K562 (cell line): ENCODE measurements around the gene SERPINI2. TPM values are rescaled to one million over a fixed set of nuclear protein-coding genes. Genes with fewer than 3 reads are reported as not detected.

Source experiments
- ATAC-seq: fragments of 200-7000 bp; cut with Tn5 transposase; 3 replicates; pipeline ENCODE4 v1.9.1; 2020; ENCODE audit warnings: moderate library complexity
- BruUV-seq: library from RNA; stranded (reverse); fragments of 400-500 nt; replicated peaks from 2 replicates; lab custom pipeline; 2021; lab: Mats Ljungman, UMichigan
- CTCF ChIA-PET: fragments of 300-600 bp; formaldehyde crosslinking; extraction: SDS; loops from one replicate; lab custom pipeline; 2021; ENCODE audit warnings: low intra/inter-chr PET ratio; lab: Yijun Ruan, JAX
- POLR2A ChIA-PET: fragments of 300-600, 350-650 bp; sonication (Branson Sonifier 250); formaldehyde crosslinking; extraction: SDS; loops from one replicate; lab custom pipeline; 2021; ENCODE audit warnings: antibody characterized with exemption, inconsistent platforms; lab: Yijun Ruan, JAX
- DNase-seq, 4 experiments: peaks; one replicate each; pipeline versions ENCODE4 v3.0.0 to v3.0.0-alpha.2; 2011 to 2018; ENCODE audit warnings: low spot score in 3 of 4, mixed read lengths in 3 of 4; ENCODE audit errors: extremely low read depth in 1 of 4
- FAIRE-seq: peaks from 2 replicates; lab custom pipeline; 2011; peaks lifted over from hg19 to GRCh38; lab: Jason Lieb, UNC
- H2AFZ ChIP-seq: 2 replicates; pipeline ENCODE4 v1.6.0; 2011; ENCODE audit warnings: low read depth, low read length, control low read depth, inconsistent platforms
- H3K27ac ChIP-seq: fragments of 200-600 bp; 3 replicates; pipeline ENCODE4 v1.8.0; 2011; ENCODE audit warnings: low read depth, mild to moderate bottlenecking, control low read depth, inconsistent platforms, low read length, moderate library complexity, mixed read lengths; ENCODE audit errors: extremely low read depth
- H3K27me3 ChIP-seq, 2 experiments: fragments of 300-600 bp in 1 of 2; 2 replicates in 1 of 2; 3 replicates in 1 of 2; pipeline versions ENCODE4 v1.6.0 to v1.8.0; 2011; ENCODE audit warnings: inconsistent platforms in 2 of 2, low read length in 2 of 2, mild to moderate bottlenecking in 1 of 2, mixed read lengths in 1 of 2, moderate library complexity in 1 of 2; ENCODE audit not compliant: control insufficient read depth in 2 of 2, insufficient read depth in 2 of 2
- H3K36me3 ChIP-seq: fragments of 300-600 bp; 3 replicates; pipeline ENCODE4 v1.8.0; 2011; ENCODE audit warnings: mild to moderate bottlenecking, low read length, inconsistent platforms; ENCODE audit not compliant: control insufficient read depth, insufficient read depth
- H3K4me1 ChIP-seq, 2 experiments: fragments of 200-600 bp in 1 of 2; replicated peaks in 1 of 2; 2 replicates in 1 of 2; 3 replicates in 1 of 2; pipeline versions ENCODE4 v1.5.1 to v1.8.0; 2011; ENCODE audit warnings: inconsistent platforms in 2 of 2, low read length in 2 of 2, mild to moderate bottlenecking in 1 of 2, mixed read lengths in 1 of 2, moderate library complexity in 1 of 2; ENCODE audit not compliant: control insufficient read depth in 2 of 2, insufficient read depth in 2 of 2
- H3K4me2 ChIP-seq: 2 replicates; pipeline ENCODE4 v1.6.1; 2011; ENCODE audit warnings: low read length, control low read depth, inconsistent platforms, mixed read lengths; ENCODE audit not compliant: insufficient read depth
- H3K4me3 ChIP-seq: fragments of 200-600 bp; sonication (generic), shearing (Covaris generic); 2 replicates; pipeline ENCODE4 v1.5.1; 2016; ENCODE audit warnings: control low read depth, inconsistent platforms
- H3K79me2 ChIP-seq: fragments of 200-600 bp; 3 replicates; pipeline ENCODE4 v1.8.0; 2011; ENCODE audit warnings: low read length, inconsistent platforms; ENCODE audit not compliant: control insufficient read depth, insufficient read depth
- H3K9ac ChIP-seq, 2 experiments: 2 replicates each; pipeline versions ENCODE4 v1.6.0 to v1.6.1; 2011; ENCODE audit warnings: low read depth in 2 of 2, low read length in 2 of 2, control low read depth in 1 of 2, inconsistent platforms in 1 of 2, mild to moderate bottlenecking in 1 of 2, mixed read lengths in 1 of 2; ENCODE audit not compliant: insufficient read depth in 1 of 2
- H3K9me1 ChIP-seq: one replicate; pipeline ENCODE4 v1.6.0; 2011; ENCODE audit warnings: inconsistent platforms, mild to moderate bottlenecking, low read length, moderate library complexity; ENCODE audit not compliant: control insufficient read depth, insufficient read depth
- H3K9me3 ChIP-seq: replicated peaks from 2 replicates; pipeline ENCODE4 v1.5.1; 2011; ENCODE audit warnings: low read depth, low read length, inconsistent platforms; ENCODE audit not compliant: control insufficient read depth, insufficient read depth
- H4K20me1 ChIP-seq: replicated peaks from 2 replicates; pipeline ENCODE4 v1.6.1; 2011; ENCODE audit warnings: low read length, inconsistent platforms, mixed read lengths; ENCODE audit not compliant: control insufficient read depth, insufficient read depth
- DIDO1 ChIP-seq: fragments of 450-650 bp; IDR thresholded peaks from 2 replicates; pipeline ENCODE4 v1.6.1; 2016; ENCODE audit warnings: low read depth, missing biosample characterization, missing genetic modification characterization
- MBD2 ChIP-seq: sonication (generic); IDR thresholded peaks from 2 replicates; pipeline ENCODE4 v1.6.1; 2016; ENCODE audit warnings: low read depth, borderline replicate concordance
- NELFE ChIP-seq: IDR thresholded peaks from 2 replicates; pipeline ENCODE4 v1.6.1; 2011; ENCODE audit warnings: mild to moderate bottlenecking; ENCODE audit not compliant: insufficient read depth, insufficient read length
- TARDBP ChIP-seq: fragments of 450-650 bp; IDR thresholded peaks from 2 replicates; pipeline ENCODE4 v1.6.1; 2016
- TEAD4 ChIP-seq, 2 experiments: sonication (generic) in 1 of 2; formaldehyde crosslinking in 1 of 2; IDR thresholded peaks; 2 replicates each; pipeline versions ENCODE4 v1.6.1 to v1.8.0; 2012 to 2022; ENCODE audit warnings: borderline replicate concordance in 1 of 2, inconsistent platforms in 1 of 2, low read length in 1 of 2, mild to moderate bottlenecking in 1 of 2, missing genetic modification reagents in 1 of 2
- ZNF551 ChIP-seq: fragments of 250-450 bp; sonication (Bioruptor Pico); IDR thresholded peaks from 2 replicates; pipeline ENCODE4 v1.5.0; 2021; ENCODE audit warnings: mild to moderate bottlenecking, moderate library complexity
- ZNF584 ChIP-seq: fragments of 200-800 bp; sonication (Bioruptor generic); IDR thresholded peaks from 2 replicates; pipeline ENCODE4 v1.6.1; 2016; ENCODE audit warnings: low read depth, mild to moderate bottlenecking, missing genetic modification characterization, missing compliant biosample characterization
- WGBS: fragments of 100-300 bp; shearing (Covaris generic); methylation state at CpG from one replicate; pipeline ENCODE4 v1.1.6; 2016; ENCODE audit warnings: low coverage, mixed read lengths; ENCODE audit not compliant: insufficient coverage; ENCODE audit errors: missing lambda C conversion rate; 5-methylcytosine and 5-hydroxymethylcytosine counted together
- in situ Hi-C: fragments of 300-500 bp; cut with MboI; formaldehyde crosslinking; loops from 4 replicates; pipeline ENCODE4 v1.15.0; 2018; ENCODE audit warnings: inconsistent platforms, mixed read lengths
- intact Hi-C: fragments of 100-400 bp; cut with micrococcal nuclease; formaldehyde crosslinking; loops from 2 replicates; pipeline ENCODE4 v1.14.2; 2022
- polyA plus RNA-seq, 8 experiments: library from polyadenylated mRNA; depleted of rRNA in 4 of 8; stranded (reverse) in 5 of 8; unstranded in 3 of 8; fragments of >200 nt; fragmentation: Nextera tagmentation in 2 of 8; fragmentation: Illumina TruSeq in 1 of 8; extraction: Ambion mirVana in 2 of 8; extraction: Trizol in 1 of 8; gene quantifications; 2 replicates each; pipeline versions ENCODE4 v1.2.1 to v1.2.3, GENCODE V29; 2011 to 2014; ENCODE audit warnings: inconsistent platforms in 1 of 8, missing spikeins in 1 of 8
- total RNA-seq, 7 experiments: library from RNA; depleted of rRNA in 6 of 7; stranded (reverse); fragments of >200 nt in 6 of 7; fragmentation: Illumina TruSeq in 2 of 7; extraction: Trizol in 2 of 7; gene quantifications; 2 replicates each; pipeline versions ENCODE4 v1.2.1 to v1.2.3, GENCODE V29; 2011 to 2021; ENCODE audit warnings: low replicate concordance in 1 of 7
- TF ChIP-seq, protein P1 (sequence below), 2 experiments: fragments of 450-650 bp; IDR thresholded peaks; 2 replicates each; pipeline ENCODE4 v1.6.1; 2016
- TF ChIP-seq, protein P2 (sequence below), 2 experiments: IDR thresholded peaks in 1 of 2; conservative IDR thresholded peaks in 1 of 2; 2 replicates each; pipeline ENCODE4 v1.6.1; 2016; ENCODE audit warnings: low read depth in 2 of 2, mild to moderate bottlenecking in 1 of 2, missing compliant biosample characterization in 1 of 2, missing genetic modification characterization in 1 of 2, moderate library complexity in 1 of 2

Gene SERPINI2
- total and polyA plus RNA-seq, 9 of the 15 experiments (the other 6 are each of a cell fraction or from before 2014, with no cell fraction given): not detected

DNA sequence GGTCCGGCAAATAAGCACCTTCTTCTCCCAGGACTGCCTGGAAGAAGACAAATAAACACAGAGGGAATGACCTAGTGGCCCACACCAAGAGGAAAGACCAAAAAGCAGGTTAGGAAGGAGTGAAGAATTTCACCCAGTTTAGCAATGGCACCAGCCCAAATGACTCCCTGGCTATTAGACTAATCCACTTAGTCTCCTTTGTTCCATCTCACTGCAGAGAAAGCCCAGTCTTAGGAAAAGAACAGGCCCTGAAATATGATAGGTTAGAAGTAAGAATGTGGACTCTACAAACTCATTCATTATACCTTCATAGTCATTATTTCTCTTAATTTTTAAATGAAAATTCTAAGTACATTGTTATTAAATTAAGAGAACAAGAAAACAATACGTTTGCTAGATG lies 23.2 kb downstream of the SERPINI2 start:
- FAIRE-seq (no peak), DNase-seq (no peak), ATAC-seq (no peak)
- in situ Hi-C loops (no loop called here), intact Hi-C loops (no loop called here)
- Histone ChIP-seq H3K9me3 (no peaks in the 10 kb centered on the region), H4K20me1 (no peaks in the 10 kb centered on the region), H3K27me3 (no peaks in the 10 kb centered on the region), H3K4me2 (no peak overlapping the region), H2AFZ (no peak overlapping the region), H3K4me1 (no peaks in the 10 kb centered on the region), H3K4me3 (no peak overlapping the region), H3K27ac (no peak overlapping the region), H3K36me3 (no peaks in the 10 kb centered on the region), H3K9me1 (no peaks in the 10 kb centered on the region), H3K9ac (no peak overlapping the region), H3K79me2 (no peaks in the 10 kb centered on the region)
- CTCF ChIA-PET: no interaction called here
- TF ChIP-seq MBD2 (no peak), TEAD4 (IDR thresholded peaks at IDR 0.05; ENCODE audit: low read length) (no peak), TEAD4 (CRISPR knock-in tag; IDR thresholded peaks at IDR 0.05; ENCODE audit: borderline replicate concordance) (no peak), DIDO1 (no peak), ZNF551 (CRISPR knock-in tag) (no peak), TARDBP (no peak), ZNF584 (CRISPR knock-in tag) (no peak), NELFE (no peak)
- TF ChIP-seq, protein P1, sequence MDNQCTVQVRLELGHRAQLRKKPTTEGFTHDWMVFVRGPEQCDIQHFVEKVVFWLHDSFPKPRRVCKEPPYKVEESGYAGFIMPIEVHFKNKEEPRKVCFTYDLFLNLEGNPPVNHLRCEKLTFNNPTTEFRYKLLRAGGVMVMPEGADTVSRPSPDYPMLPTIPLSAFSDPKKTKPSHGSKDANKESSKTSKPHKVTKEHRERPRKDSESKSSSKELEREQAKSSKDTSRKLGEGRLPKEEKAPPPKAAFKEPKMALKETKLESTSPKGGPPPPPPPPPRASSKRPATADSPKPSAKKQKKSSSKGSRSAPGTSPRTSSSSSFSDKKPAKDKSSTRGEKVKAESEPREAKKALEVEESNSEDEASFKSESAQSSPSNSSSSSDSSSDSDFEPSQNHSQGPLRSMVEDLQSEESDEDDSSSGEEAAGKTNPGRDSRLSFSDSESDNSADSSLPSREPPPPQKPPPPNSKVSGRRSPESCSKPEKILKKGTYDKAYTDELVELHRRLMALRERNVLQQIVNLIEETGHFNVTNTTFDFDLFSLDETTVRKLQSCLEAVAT (IDR thresholded peaks at IDR 0.05): no peak
- TF ChIP-seq, protein P2, sequence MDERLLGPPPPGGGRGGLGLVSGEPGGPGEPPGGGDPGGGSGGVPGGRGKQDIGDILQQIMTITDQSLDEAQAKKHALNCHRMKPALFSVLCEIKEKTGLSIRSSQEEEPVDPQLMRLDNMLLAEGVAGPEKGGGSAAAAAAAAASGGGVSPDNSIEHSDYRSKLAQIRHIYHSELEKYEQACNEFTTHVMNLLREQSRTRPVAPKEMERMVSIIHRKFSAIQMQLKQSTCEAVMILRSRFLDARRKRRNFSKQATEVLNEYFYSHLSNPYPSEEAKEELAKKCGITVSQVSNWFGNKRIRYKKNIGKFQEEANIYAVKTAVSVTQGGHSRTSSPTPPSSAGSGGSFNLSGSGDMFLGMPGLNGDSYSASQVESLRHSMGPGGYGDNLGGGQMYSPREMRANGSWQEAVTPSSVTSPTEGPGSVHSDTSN (CRISPR knock-in tag; IDR thresholded peaks at IDR 0.05; ENCODE audit: low read depth): no peak
- TF ChIP-seq, protein P2 (tag; conservative IDR thresholded peaks at IDR 0.05; ENCODE audit: low read depth): no peak
- POLR2A ChIA-PET: no interaction called here
- BruUV-seq: no TSS peak
- WGBS: 0% methylated on average over 2 of the region's 2 CpGs
